Middle frontal gyrus (tissue), 1 donor: ENCODE data around the gene KRTAP10-5.
"Not testable (repeated sequence)": the region's sequence is repeated elsewhere in the genome, so short reads cannot be mapped to it uniquely, and the experiment has no call there.

ENCODE experiments used
- DNase-seq: peaks from one replicate; pipeline ENCODE4 v3.0.0-alpha.2; 2015; ENCODE audit warnings: low spot score; ENCODE audit errors: extremely low spot score

Gene KRTAP10-5

GRCh38 chr21:44611551-44611950 is 31.1 kb upstream of the KRTAP10-5 start:
- DNase-seq = no peak

GRCh38 chr21:44610157-44610843 is 29.9 kb upstream of the KRTAP10-5 start:
- DNase-seq = not testable (repeated sequence)

GRCh38 chr21:44609193-44609592 is 28.8 kb upstream of the KRTAP10-5 start:
- DNase-seq = no peak

GRCh38 chr21:44606495-44606894 is 26.1 kb upstream of the KRTAP10-5 start:
- no peak for DNase-seq

- no peak for DNase-seq
Observed at GRCh38 chr21:44603911-44604310, 23.5 kb upstream of the KRTAP10-5 start.

- no peak for DNase-seq
Observed at GRCh38 chr21:44603109-44603875, 22.9 kb upstream of the KRTAP10-5 start.

GRCh38 chr21:44602463-44602850 is 22.1 kb upstream of the KRTAP10-5 start:
- no peak for DNase-seq

GRCh38 chr21:44601596-44602462 is 21.4 kb upstream of the KRTAP10-5 start:
- DNase-seq = no peak

GRCh38 chr21:44601091-44601490 is 20.7 kb upstream of the KRTAP10-5 start:
- DNase-seq = not testable (repeated sequence)

GRCh38 chr21:44600118-44600978 is 19.9 kb upstream of the KRTAP10-5 start, which contains the start of gene KRTAP10-7:
KRTAP10-7 (plus strand) TSS chr21:44600597; CDS start chr21:44600622, 25 bp downstream.
- DNase-seq = not testable (repeated sequence)

- DNase-seq = no peak
Observed at GRCh38 chr21:44599264-44600029, 19.0 kb upstream of the KRTAP10-5 start.

- no peak for DNase-seq
Observed at GRCh38 chr21:44598061-44598460, 17.7 kb upstream of the KRTAP10-5 start.

GRCh38 chr21:44596068-44596725 is 15.8 kb upstream of the KRTAP10-5 start:
- DNase-seq = no peak

- no peak for DNase-seq
Observed at GRCh38 chr21:44595524-44595923, 15.1 kb upstream of the KRTAP10-5 start.

GRCh38 chr21:44594406-44594916 is 14.1 kb upstream of the KRTAP10-5 start:
- DNase-seq = no peak

GRCh38 chr21:44593598-44594405 is 13.4 kb upstream of the KRTAP10-5 start:
- no peak for DNase-seq

- no peak for DNase-seq
Observed at GRCh38 chr21:44592446-44593311, 12.3 kb upstream of the KRTAP10-5 start, which contains the start of gene KRTAP10-6. KRTAP10-6 (minus strand) TSS chr21:44592505; CDS start chr21:44592484, 21 bp downstream.
